Hematopoietic multipotent progenitor cell treated with erythropoietin and hydrocortisone succinate and interleukin-3 and kit ligand, for 15 days (in vitro differentiated cells): ENCODE data around the gene HAT1.
"Not testable (repeated sequence)": the region's sequence is repeated elsewhere in the genome, so short reads cannot be mapped to it uniquely, and the experiment has no call there.

Experiments
- DNase-seq: peaks from one replicate; pipeline ENCODE4 v3.0.0-alpha.2; 2015; ENCODE audit warnings: low spot score

The HAT1 gene

DNA sequence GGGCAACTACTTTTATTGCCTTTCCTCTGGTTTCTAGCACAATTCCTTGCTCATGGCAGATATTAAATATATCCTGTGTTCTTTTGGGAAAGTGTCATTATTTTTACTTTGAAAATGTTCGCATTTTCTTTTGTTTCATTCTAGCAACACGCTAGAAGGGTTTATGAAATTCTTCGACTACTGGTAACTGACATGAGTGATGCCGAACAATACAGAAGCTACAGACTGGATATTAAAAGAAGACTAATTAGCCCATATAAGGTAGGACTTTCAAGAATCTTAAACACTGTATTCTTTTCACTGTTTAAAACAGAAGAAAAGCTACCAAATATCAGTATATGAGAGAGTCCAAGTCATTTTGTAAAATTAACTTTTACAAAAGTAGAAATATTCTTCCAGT lies 56.8 kb downstream of the HAT1 start:
- no peak for DNase-seq

DNA sequence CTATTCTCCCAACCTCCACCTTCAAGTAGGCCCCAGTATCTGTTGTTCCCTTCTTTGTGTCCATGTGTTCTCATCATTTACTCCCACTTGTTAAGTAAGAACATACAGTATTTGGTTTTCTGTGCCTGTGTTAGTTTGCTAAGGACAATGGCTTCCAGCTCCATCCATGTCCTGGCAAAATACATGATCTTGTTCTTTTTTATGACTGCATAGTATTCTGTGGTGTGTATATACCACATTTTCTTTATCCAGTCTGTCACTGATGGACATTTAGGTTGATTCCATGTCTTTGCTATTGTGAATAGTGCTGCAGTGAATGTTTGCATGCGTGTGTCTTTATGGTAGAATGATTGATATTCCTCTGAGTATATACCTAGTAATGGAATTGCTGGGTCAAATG lies 61.7 kb downstream of the HAT1 start:
- not testable (repeated sequence) for DNase-seq

DNA sequence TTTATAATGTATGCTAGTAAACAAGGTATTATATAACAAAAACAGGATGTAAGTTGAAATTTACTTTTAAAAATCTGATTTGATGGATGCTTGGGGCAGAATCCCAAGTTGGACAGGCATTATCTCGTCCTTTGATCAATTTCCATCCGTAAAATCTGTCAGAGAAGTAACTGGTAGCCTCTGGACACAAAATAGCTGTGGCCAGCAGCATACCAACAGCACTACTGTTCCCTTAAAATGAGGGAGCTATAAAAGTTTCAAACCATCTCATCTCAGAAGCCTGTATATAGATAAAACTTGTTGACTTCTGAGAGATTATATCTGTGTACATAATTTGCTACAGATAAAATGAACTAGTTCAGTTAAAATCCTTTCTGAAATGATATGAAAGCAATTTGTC lies 62.8 kb downstream of the HAT1 start:
- no peak for DNase-seq

DNA sequence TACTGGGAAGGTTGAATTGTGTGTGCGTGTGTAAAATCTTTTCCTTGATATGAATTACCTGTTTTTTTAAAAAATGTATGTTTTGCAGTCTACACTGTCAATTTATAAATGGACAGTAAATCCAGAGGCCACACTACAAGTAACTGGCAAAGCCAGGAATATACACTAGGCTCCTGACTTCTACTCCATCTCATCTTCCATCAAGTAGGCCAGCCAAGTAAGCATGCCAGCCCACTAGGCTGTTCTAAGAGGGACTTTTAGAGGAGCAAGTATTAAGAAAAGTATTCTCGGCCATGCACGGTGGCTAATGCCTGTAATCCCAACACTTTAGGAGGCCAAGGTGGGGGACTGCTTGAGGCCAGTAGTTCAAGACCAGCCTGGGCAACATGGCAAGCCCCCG lies 64.5 kb downstream of the HAT1 start:
- DNase-seq: no peak

DNA sequence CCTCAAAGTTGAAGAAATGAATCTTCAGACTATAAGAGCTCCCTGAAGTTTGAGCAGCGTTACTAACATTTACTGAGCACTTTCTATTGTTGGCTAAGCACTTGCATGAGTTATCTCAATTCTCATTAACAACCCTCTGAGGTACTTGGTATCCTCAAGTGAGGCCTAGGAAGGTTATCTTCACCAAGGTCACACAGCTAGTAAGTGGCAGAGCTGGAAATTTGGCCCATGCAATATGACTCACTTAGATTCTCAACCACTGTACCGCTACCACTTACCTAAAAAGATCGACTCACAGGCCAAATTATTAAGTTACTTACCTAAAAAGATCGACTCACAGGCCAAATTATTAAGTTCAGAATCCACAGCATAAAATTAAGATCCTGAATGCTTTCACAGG lies 68.8 kb downstream of the HAT1 start:
- DNase-seq: no peak

DNA sequence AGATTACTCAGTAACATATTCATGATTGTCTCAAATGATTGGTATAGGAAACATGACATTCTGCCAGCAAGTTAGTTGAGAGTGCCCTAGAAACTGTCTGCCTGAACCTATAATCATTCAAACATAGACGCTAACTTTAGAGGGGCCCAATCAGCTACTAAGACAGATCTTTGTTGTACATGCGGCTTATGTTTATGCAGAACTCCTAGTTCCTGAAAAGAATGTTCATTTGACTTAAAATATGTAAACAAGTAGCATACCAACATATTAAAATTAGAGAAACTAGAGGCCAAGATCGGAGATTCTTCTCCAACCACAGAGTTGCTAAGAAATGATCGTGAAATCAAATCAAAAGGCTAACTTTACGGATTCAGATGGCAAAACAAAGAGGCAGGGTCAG lies 73.3 kb downstream of the HAT1 start:
- DNase-seq: no peak

DNA sequence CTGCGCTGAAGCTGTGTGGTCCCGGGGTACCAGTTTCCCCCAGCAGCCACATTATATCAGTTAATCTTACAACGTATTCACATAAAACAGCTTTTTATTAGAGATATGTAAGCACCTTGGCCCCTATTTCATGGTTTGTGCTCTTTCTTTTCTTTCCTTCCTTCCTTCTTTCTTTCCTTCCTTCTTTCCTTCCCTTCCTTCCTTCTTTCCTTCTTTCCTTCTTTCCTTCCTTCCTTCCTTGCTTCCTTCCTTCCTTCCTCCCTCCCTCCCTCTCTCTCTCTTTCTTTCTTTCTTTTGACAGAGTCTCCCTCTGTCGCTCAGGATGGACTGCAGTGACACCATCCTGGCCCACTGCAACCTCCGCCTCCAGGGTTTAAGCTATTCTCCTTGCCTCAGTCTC lies 73.8 kb downstream of the HAT1 start:
- DNase-seq: no peak

DNA sequence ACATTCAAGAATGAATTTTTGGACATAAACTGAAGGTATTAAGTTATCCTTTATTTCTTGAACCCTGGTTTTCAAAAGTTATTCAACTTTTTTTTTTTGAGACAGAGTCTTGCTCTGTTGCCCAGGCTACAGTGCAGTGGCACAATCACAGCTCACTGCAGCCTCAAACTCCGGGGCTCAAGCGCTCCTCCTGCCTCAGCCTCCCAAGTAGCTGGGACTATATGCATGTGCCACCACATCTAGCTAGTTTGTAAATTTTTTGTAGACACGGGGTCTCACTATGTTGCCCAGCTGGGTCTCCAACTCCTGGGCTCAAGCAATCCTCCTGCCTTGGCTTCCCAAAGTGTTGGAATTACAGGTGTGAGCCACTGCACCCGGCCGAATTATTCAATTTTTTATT lies 74.8 kb downstream of the HAT1 start:
- not testable (repeated sequence) for DNase-seq

DNA sequence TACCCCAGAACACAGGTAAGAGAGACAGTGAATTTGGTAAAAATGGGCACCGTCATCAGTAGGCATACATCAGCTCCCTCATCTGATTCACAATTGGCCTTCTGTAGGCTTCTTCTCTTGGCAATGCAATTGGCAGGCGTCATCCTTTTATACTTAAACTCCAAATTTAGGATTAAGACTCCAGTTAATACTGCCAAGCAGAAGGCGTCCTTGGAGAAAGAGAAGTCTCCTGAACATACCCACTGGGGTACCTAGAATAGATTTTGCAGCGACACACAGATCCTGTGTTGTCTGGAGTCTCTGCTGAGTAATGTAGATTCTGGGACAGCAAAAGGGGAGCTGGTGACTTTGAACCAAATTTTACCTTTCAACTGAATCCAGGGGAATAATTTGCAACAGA lies 76.9 kb downstream of the HAT1 start:
- DNase-seq: no peak

DNA sequence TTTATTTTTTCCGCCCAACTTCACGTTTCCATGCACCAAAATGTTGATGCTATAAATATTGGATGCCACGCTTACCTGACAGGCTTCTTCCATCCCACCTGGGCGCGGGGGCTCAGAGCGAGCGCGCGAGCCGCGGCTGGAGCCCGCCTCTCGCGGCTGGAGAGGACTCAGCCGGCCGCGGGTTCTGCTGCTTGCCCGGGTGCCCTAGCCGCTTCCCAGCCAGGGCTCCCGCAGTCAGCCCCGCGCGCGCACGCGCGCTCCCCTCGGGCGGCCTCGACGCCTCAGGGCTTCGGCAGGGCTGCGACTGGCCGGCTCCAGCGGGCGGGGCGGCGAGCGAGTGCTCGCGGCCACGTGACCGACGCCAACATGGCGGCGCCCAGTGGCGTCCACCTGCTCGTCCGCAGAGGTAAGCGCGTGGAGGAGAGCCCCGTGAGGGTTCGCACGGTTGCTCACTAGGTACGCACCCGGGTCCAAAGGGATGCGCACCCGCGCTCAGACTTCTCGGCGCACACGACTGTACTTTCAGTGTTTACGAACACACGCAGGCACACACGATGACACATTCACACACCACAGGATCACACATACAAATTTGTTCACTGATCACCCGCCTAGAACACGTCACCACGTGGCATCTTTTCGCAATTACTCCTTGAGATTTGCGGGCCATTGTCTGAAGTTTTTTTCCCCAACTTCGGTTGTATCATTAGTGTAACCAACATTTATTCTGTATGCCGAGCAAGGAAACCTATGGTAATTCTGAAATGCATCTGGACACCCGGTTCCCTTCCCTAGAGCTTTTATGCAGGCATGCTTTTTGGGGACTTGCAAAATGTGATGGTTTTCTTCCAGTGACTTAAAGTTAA lies 77.6 kb downstream of the HAT1 start, which contains the start of gene METAP1D:
TSS of gene METAP1D (plus strand) at position 350 of the 866 bp plus-strand sequence. CDS start at position 367, 17 bp downstream.
- peak; percentile 87 for DNase-seq

DNA sequence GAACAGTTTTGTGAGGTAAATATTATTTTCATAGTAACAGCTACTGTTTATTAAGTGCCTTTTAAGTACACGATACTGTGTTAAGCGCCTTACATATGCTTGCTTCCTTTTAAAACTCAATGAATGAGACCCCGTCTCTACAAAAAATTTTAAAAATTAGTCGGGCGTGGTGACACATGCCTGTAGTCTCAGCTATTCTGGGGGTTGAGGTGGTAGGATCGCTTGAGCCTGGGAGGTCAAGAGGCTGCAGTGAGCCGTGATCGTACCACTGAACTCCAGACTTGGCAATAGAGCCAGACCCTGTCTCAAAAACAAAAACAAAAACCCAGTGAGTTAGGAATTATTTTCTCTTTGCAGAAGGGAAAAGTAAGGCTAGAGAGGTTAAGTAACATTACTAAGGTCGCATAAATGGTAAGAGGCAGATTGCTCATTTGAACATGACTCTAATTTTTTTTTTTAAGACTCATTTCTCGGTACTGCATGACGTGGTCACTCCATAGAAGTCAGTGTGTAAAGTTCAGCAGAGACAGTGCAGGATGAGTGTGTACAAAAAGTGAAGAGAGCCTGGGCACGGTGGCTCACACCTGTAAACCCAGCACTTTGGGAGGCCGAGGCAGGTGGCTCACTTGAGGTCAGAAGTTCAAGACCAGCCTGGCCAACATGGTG lies 78.6 kb downstream of the HAT1 start:
- no peak for DNase-seq

DNA sequence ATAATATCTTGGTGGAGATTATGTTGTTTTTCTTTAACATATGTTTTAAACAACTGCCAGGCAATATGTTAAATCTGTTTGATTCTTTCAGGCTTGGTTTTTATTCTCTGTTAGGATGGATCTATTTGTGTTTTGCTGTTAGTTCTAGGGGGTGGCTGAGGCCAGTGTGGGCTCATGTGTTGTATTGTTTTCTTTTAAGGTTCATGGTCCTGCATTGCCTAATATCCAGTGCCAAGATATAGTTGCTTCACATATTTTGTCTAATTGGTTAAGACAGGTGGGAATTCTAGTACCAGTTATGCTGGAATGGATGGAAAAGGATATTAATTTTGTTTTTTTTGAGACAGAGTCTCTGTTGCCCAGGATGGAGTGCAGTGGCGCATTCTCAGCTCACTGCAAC lies 85.1 kb downstream of the HAT1 start:
- DNase-seq: no peak

DNA sequence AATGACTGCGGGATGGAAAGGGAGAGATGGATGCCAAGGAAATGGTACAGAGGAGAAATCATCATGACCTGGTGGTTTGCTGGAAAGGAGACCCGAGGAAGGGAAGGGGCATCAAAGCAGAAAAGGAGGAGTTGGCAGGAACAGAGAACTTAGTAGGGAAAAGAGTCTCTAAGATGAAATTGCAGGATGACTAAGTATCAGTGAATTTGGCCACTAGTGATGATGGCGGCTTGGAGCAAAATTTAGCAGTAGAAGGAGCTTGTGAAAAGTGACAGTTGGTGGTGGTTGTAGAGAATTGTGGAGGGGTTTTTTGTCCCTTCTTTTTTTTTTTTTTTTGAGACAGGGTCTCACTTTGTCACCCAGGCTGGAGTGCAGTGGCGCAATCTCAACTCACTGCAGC lies 87.6 kb downstream of the HAT1 start:
- DNase-seq: no peak

DNA sequence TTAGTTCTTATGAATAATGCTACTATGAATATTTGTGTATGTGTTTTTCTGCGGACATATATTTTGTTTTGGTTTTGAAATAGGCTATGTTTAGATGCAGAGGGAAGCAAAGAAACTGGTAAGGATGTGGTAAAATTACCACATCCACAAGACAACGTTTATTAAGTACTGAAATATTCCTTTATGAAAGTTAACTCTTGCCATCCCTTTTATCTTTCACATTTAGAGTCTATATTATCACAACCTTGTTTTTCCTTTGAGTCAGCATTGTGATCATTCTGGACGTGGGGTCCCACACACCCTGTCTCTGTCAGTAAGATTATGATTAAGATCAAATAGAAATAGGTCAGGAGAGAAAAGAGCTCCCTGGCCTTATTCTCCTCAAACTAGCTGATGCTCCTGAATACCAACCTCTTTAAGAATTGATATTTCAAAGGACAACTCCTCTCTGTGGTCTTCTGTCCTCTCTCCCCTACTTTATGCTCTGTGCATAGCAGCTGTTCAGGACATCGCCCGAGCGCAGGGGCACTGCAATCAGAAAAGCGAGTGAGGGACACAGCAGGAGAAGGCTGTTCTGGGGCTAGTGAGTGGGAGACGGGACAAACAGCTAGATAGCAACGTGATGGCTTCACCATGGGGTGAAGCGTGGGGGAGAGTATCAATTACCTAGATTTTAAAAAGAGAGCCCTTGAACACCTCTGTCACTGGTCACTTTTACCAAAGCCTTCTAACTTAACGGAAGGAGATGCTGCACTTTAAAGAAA lies 89.7 kb downstream of the HAT1 start:
- no peak for DNase-seq

DNA sequence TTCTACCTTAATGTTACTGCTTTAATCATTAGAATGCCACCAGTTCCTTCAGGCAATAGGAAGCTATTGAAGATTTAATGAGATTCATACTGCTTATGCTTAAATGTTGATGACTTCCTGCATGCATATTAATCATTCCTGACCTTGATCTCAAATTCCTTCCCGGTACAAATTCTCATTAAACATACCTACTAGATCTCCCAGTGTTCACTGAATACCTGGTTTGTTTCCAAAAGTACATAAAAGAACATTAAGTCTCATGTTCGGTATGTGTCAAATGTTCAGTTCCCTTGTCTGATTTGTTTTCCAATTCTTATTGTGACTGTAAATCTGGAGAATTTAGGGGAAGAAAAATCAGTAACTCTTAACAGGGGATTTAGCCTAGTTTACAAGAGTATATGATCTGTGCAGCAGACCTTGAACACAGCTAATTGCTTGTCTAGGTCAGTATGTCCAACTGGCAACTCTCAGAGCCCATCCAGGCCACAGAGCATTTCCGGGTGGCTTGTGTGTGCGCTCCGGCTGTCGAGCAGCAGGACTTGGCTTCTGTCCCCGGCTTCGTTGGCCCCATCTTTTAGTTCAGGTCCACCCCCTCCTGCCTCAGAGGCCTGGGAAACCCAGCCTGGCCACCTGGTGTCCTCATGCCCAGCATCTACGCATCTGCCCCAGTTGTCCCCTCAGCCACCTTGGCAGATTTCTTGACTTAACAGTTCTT lies 90.6 kb downstream of the HAT1 start:
- DNase-seq: no peak

DNA sequence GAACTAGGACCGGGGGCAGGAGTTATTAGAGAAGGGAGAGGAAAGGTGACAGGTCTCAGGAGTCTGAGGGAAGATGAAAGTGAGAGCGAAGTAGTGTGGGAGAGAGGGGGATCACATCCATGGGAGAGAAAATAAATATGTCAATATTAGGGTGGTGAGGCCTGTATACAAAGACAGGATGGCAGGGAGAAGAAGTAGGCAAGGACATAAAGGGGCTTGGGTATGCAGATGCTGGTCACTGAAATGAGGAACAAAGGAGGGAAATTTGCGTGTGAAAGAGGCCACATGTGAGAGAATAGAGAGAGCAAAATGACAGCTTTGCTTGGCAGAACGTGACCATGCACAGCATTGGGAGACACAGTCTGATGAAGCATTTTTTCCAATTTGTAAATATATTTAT lies 91.1 kb downstream of the HAT1 start:
- DNase-seq: no peak

DNA sequence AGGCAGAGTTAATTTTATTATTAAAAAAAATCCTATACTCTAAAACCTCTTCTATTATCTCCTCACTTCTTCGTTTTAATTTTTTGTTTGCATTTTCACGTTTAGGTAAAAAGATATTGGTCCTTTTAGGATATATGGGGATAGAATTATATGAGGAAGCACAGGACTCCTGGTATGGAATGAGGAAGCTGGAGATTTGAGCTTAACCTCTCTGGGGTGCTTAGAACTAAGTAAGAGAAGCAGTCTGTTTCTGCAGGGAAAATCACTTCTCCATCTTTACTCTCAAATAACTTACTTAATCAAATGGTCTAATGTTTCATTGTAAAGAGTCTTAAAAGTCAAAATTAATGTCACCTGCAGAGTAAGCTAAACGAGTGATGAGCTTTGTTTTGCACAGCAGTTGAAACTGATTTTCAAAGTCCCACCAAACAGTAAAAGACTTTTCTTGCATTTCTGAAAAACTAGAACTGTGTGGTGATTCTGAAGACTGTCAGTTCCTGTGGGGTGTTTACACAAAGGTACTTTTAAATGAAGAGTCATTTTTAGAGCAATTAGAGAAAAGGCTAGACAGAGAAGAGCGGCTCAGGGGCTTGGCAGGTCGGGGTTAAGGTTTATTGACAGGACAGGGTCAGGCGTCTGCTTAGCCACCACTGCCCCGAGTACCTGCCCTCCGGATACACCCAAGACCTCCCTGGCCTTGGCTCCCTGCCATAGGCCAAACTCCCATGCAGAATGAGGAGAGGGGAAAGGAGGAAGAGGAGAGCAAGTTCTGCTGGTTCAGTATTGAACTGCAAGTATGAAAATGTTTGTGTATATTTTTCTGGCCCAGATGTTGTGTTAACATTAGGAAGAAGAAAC lies 99.0 kb downstream of the HAT1 start:
- no peak for DNase-seq

DNA sequence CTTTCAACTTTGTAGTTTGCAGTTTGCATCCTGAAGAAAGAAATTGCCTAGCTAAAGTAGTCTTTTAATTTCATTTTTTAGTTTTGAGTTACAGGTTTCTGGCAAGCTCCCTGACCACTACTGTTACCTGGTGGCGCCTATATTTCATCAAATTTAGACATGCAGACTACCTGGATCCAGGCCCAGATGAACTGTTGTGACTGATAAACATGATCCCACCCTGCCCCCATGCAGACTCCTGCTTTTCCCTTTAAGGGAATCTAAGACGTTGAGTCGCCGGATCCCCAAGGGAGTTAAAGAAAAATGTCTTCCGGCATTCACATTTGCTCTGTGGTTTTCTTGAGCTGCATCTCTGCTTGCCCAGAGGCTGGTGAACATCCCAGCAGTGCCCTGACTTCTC lies 99.7 kb downstream of the HAT1 start:
- no peak for DNase-seq

DNA sequence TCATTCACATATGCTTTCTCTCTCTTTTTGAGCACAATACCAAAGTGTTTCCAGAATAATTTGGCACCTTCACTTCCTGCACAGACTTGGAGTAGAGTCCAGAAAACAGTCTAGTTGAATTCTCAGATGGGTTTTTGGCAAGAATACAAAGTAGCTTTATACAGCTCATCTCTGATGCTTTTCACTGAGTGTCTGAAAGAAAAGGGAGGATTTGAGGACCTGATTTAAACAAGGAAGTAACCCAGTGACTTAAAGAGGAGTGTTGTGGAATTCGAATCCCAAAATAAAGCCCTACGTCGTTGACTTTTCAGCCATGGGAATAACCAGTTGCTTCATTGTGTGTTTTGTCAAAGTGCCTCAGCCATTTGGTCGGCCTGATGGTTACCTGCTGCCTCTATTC lies 109.3 kb downstream of the HAT1 start:
- DNase-seq: no peak
